ENCODE measurements around the gene KIAA0232.

DNA sequence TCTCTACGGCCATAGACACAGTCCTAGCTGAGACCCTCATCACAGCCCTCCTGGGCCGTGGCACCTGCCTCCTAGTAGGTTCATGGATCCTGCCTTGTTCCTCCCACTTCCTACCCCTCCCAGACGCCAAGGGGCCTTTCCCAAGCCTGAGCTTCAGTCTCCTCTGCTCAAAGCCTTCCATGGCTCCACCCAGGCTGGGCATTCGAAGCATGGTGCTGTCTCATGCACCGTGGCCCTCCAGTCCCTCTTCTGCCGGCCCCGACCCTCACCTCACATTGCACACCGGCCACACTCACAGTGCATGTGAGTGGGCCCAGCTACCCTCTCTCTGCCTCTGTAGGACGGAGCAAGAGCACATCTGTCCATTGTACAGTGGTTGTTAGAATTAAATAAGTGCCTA lies 21.7 kb upstream of the KIAA0232 start:
- TF ChIP-seq POLR2A (IDR thresholded peaks at IDR 0.05; ENCODE audit: low read depth, low read length), result no peak
- no peak for TF ChIP-seq POLR2AphosphoS5 (IDR thresholded peaks at IDR 0.05; ENCODE audit: low read depth, low read length)
- no peak for TF ChIP-seq PAX5 (IDR thresholded peaks at IDR 0.05; ENCODE audit: insufficient read depth, low read length, severe bottlenecking)

All from GM12891 (cell line).